ENCODE data around the gene ENGASE.
"Not testable (repeated sequence)": the region's sequence is repeated elsewhere in the genome, so short reads cannot be mapped to it uniquely, and the experiment has no call there.

Gene ENGASE

GRCh38 chr17:79028496-79029326, 45.9 kb upstream of the ENGASE start:
- TF ChIP-seq CTCF (IDR thresholded peaks at IDR 0.05; ENCODE audit: low read depth, low read length), result peak; percentile 23
- no peak for DNase-seq (ENCODE audit: extremely low read depth, low read depth)

- DNase-seq (ENCODE audit: extremely low read depth, low read depth), result no peak
- TF ChIP-seq CTCF (IDR thresholded peaks at IDR 0.05; ENCODE audit: low read depth, low read length), result no peak
These were observed 45.2 kb upstream of the ENGASE start for GRCh38 chr17:79029327-79030009.

- not testable (repeated sequence) for DNase-seq (ENCODE audit: extremely low read depth, low read depth)
These were observed 44.0 kb upstream of the ENGASE start for GRCh38 chr17:79030636-79031035.

GRCh38 chr17:79031996-79032875, 42.4 kb upstream of the ENGASE start:
- no peak for TF ChIP-seq CTCF (IDR thresholded peaks at IDR 0.05; ENCODE audit: low read depth, low read length)
- no peak for DNase-seq (ENCODE audit: extremely low read depth, low read depth)

GRCh38 chr17:79033046-79033616, 41.5 kb upstream of the ENGASE start:
- TF ChIP-seq CTCF (IDR thresholded peaks at IDR 0.05; ENCODE audit: low read depth, low read length), result no peak

GRCh38 chr17:79033741-79034501, 40.7 kb upstream of the ENGASE start:
- no peak for TF ChIP-seq CTCF (IDR thresholded peaks at IDR 0.05; ENCODE audit: low read depth, low read length)
- DNase-seq (ENCODE audit: extremely low read depth, low read depth), result no peak

More at GRCh38 chr17:79033046-79033616, 41.5 kb upstream of the ENGASE start:
- no peak for DNase-seq (ENCODE audit: extremely low read depth, low read depth)

All from AG09319 (cell line).